DND-41 (cell line): ENCODE data around the gene RCAN2.
"Not testable (repeated sequence)": the region's sequence is repeated elsewhere in the genome, so short reads cannot be mapped to it uniquely, and the experiment has no call there.

Source experiments
- ATAC-seq: fragments of 200-7000 bp; cut with Tn5 transposase; 3 replicates; pipeline ENCODE4 v1.9.1; 2021; ENCODE audit warnings: low read depth; ENCODE audit not compliant: insufficient read depth
- DNase-seq: peaks from one replicate; pipeline ENCODE4 v3.0.0-alpha.2; 2020
- H2AFZ ChIP-seq: 2 replicates; pipeline ENCODE4 v1.6.0; 2012; ENCODE audit warnings: low read depth, low read length
- H3K27ac ChIP-seq: 2 replicates; pipeline ENCODE4 v1.5.1; 2012; ENCODE audit warnings: low read length, inconsistent platforms
- H3K27me3 ChIP-seq: fragments of 200-600 bp; sonication (generic); 2 replicates; pipeline ENCODE4 v1.6.0; 2012; ENCODE audit warnings: low read length, mild to moderate bottlenecking, inconsistent platforms; ENCODE audit not compliant: insufficient read depth, poor library complexity
- H3K36me3 ChIP-seq: 2 replicates; pipeline ENCODE4 v1.5.1; 2012; ENCODE audit warnings: low read length, inconsistent platforms; ENCODE audit not compliant: insufficient read depth
- H3K4me1 ChIP-seq: 2 replicates; pipeline ENCODE4 v1.5.1; 2012; ENCODE audit warnings: mild to moderate bottlenecking, low read length; ENCODE audit not compliant: insufficient read depth
- H3K4me2 ChIP-seq: 2 replicates; pipeline ENCODE4 v1.6.0; 2012; ENCODE audit warnings: mild to moderate bottlenecking, moderate library complexity, low read length, inconsistent platforms; ENCODE audit not compliant: insufficient read depth
- H3K4me3 ChIP-seq, 2 experiments: fragments of 200-600 bp in 1 of 2; shearing (Covaris generic) in 1 of 2; 2 replicates each; pipeline ENCODE4 v1.5.1; 2012 to 2016; ENCODE audit warnings: inconsistent platforms in 2 of 2, low read length in 2 of 2, mild to moderate bottlenecking in 2 of 2, low read depth in 1 of 2, moderate library complexity in 1 of 2
- H3K79me2 ChIP-seq: 2 replicates; pipeline ENCODE4 v1.6.0; 2012; ENCODE audit warnings: low read length, inconsistent platforms; ENCODE audit not compliant: insufficient read depth
- H3K9ac ChIP-seq: 2 replicates; pipeline ENCODE4 v1.6.0; 2012; ENCODE audit warnings: low read depth, mild to moderate bottlenecking, inconsistent platforms, low read length, moderate library complexity
- H3K9me3 ChIP-seq: 2 replicates; pipeline ENCODE4 v1.5.1; 2012; ENCODE audit warnings: low read length, moderate library complexity, mild to moderate bottlenecking, inconsistent platforms; ENCODE audit not compliant: insufficient read depth, severe bottlenecking
- H4K20me1 ChIP-seq: 2 replicates; pipeline ENCODE4 v1.6.0; 2012; ENCODE audit warnings: low read length; ENCODE audit not compliant: insufficient read depth
- EZH2 ChIP-seq: IDR thresholded peaks from 3 replicates; pipeline ENCODE4 v1.6.1; 2012; ENCODE audit warnings: borderline replicate concordance, low read depth, mild to moderate bottlenecking, moderate library complexity, low read length, inconsistent platforms; ENCODE audit not compliant: severe bottlenecking
- TF ChIP-seq, protein P1 (sequence below): IDR thresholded peaks from 2 replicates; pipeline ENCODE4 v1.5.1; 2012; ENCODE audit warnings: borderline replicate concordance, low read length, moderate library complexity, mild to moderate bottlenecking; ENCODE audit not compliant: poor library complexity, severe bottlenecking; ENCODE audit errors: extremely low read depth

The RCAN2 gene

DNA sequence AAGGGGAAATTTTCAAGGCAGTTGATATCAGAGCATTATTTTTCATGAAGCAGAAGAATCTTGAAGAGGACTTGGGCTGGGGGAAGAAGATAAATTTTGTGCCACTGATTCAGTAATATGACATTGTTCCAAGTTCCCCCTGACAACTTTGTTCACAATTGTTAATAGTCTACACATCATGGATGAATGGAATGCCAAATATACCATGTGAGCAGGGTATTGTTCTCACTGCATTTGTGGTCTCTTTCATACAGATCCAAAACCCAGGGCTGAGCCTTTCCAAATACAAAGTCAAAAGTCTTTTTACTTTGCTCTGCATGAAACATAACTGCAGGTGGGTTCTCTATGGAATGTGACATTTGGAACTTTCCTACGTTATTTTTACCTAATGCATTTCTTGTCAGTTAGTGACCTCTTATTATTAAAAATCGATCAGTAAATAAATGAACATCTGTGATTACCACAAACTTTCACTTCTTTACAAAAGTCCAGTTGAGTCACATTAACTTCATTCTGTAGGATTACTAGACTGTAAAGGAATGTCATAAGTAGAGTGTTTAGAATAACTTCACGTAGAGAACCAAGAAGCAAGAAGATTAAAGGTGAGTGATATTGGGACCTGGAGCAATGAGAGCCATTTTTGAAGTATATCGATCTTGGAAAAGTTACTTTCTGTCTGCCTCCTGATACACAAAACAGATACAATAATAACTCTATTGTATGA, 100.9 kb downstream of the RCAN2 start:
- TF ChIP-seq EZH2, result no peak
- TF ChIP-seq, protein P1, sequence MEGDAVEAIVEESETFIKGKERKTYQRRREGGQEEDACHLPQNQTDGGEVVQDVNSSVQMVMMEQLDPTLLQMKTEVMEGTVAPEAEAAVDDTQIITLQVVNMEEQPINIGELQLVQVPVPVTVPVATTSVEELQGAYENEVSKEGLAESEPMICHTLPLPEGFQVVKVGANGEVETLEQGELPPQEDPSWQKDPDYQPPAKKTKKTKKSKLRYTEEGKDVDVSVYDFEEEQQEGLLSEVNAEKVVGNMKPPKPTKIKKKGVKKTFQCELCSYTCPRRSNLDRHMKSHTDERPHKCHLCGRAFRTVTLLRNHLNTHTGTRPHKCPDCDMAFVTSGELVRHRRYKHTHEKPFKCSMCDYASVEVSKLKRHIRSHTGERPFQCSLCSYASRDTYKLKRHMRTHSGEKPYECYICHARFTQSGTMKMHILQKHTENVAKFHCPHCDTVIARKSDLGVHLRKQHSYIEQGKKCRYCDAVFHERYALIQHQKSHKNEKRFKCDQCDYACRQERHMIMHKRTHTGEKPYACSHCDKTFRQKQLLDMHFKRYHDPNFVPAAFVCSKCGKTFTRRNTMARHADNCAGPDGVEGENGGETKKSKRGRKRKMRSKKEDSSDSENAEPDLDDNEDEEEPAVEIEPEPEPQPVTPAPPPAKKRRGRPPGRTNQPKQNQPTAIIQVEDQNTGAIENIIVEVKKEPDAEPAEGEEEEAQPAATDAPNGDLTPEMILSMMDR, result no peak
- no peaks in the 10 kb centered on the region for H3K4me1 ChIP-seq
- ATAC-seq, result no peak
- H3K36me3 ChIP-seq, result no peaks in the 10 kb centered on the region
- no peak overlapping the region for H3K9ac ChIP-seq
- H3K4me3 ChIP-seq, result no peak overlapping the region
- H3K79me2 ChIP-seq, result no peaks in the 10 kb centered on the region
- DNase-seq, result no peak
- no peak overlapping the region for H2AFZ ChIP-seq
- peaks cover 4% of the 10 kb centered on the region for H3K27me3 ChIP-seq
- no peak overlapping the region for H3K27ac ChIP-seq
- no peaks in the 10 kb centered on the region for H4K20me1 ChIP-seq
- no peaks in the 10 kb centered on the region for H3K9me3 ChIP-seq
- no peak overlapping the region for H3K4me2 ChIP-seq

DNA sequence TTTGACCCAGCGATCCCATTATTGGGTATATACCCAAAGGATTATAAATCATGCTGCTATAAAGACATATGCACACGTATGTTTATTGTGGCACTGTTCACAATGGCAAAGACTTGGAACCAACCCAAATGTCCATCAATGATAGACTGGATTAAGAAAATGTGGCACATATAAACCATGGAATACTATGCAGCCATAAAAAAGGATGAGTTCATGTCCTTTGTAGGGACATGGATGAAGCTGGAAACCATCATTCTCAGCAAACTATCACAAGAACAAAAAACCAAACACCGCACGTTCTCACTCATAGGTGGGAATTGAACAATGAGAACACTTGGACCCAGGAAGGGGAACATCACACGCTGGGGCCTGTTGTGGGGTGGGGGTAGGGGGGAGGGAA, 103.5 kb downstream of the RCAN2 start:
- H2AFZ ChIP-seq, DNase-seq, H3K27ac ChIP-seq, ATAC-seq, H3K9me3 ChIP-seq, H3K36me3 ChIP-seq, H3K4me3 ChIP-seq, H3K4me2 ChIP-seq, H3K79me2 ChIP-seq, H3K9ac ChIP-seq, H3K27me3 ChIP-seq, H4K20me1 ChIP-seq, H3K4me1 ChIP-seq: not testable (repeated sequence)

DNA sequence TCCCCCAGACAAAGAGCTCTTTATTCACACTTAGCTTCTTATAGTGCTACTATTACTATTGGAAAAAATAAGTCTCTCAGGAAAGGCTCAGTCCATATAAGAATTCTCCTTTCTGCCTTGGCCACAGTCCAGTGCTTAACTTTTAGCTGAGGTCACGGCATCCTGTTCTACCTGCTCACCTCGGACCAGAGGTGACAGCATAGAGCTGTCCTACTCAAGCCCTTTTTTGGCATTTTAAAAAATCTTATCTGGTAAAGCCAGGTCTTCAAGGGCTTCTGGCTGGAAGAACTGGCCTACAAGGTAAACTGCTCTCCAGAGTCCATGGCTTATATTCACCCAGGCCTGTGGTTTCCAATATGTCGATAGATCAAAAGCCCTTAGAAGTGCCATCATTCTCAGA, 109.7 kb downstream of the RCAN2 start:
- peaks cover 7% of the 10 kb centered on the region for H3K27me3 ChIP-seq
- no peaks in the 10 kb centered on the region for H3K79me2 ChIP-seq
- 0 out of 2 replicates have a peak, but pooled peaks cover under 1% of the 10 kb centered on the region for H3K4me1 ChIP-seq
- TF ChIP-seq EZH2, result no peak
- TF ChIP-seq, protein P1, result no peak
- no peaks in the 10 kb centered on the region for H4K20me1 ChIP-seq
- H3K9me3 ChIP-seq, result no peaks in the 10 kb centered on the region
- no peak overlapping the region for H3K4me3 ChIP-seq
- ATAC-seq (no peak), DNase-seq (no peak)
- no peak overlapping the region for H3K9ac ChIP-seq
- no peaks in the 10 kb centered on the region for H3K36me3 ChIP-seq
- H3K4me2 ChIP-seq, result no peak overlapping the region
- no peak overlapping the region for H2AFZ ChIP-seq
- H3K27ac ChIP-seq, result no peak overlapping the region

DNA sequence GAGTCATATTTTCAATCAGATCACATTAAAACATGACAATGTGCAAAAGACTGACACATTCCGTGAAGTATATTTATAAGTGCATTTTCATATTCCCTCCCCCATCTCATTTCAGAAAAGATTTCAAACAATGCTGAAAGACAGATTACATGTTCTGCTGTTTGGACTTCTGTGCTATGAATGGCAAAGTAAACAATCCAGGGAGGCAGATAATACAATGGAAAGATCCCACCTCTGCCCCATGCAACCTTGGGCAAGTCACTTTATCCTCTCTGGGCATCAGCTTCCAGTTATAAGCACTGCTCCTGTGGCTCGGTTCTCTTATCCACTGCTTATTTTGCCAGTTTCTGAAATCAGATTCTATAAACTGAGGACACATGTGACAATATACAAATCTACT, 110.2 kb downstream of the RCAN2 start:
- TF ChIP-seq, protein P1, result no peak
- no peak for TF ChIP-seq EZH2
- H3K27me3 ChIP-seq, result peaks cover 7% of the 10 kb centered on the region
- no peak overlapping the region for H3K27ac ChIP-seq
- DNase-seq, result no peak
- no peak overlapping the region for H2AFZ ChIP-seq
- H3K79me2 ChIP-seq, result no peaks in the 10 kb centered on the region
- no peak overlapping the region for H3K4me2 ChIP-seq
- no peak overlapping the region for H3K4me3 ChIP-seq
- no peaks in the 10 kb centered on the region for H3K36me3 ChIP-seq
- ATAC-seq, result no peak
- no peak overlapping the region for H3K9ac ChIP-seq
- H3K4me1 ChIP-seq, result 0 out of 2 replicates have a peak, but pooled peaks cover 2% of the 10 kb centered on the region
- H3K9me3 ChIP-seq, result no peaks in the 10 kb centered on the region
- no peaks in the 10 kb centered on the region for H4K20me1 ChIP-seq
